HUES6 (cell line): ENCODE data around the gene JADE2.

ENCODE experiments used
- H3K27ac ChIP-seq: 2 replicates; pipeline ENCODE4 v1.7.0; 2013; ENCODE audit warnings: low read depth, mild to moderate bottlenecking, low read length, inconsistent platforms
- H3K27me3 ChIP-seq: 2 replicates; pipeline ENCODE4 v1.6.1; 2013; ENCODE audit warnings: low read length; ENCODE audit not compliant: control insufficient read depth, insufficient read depth
- H3K36me3 ChIP-seq: 2 replicates; pipeline ENCODE4 v1.6.1; 2013; ENCODE audit warnings: low read length; ENCODE audit not compliant: control insufficient read depth, insufficient read depth
- H3K4me1 ChIP-seq: 2 replicates; pipeline ENCODE4 v1.6.1; 2013; ENCODE audit warnings: low read length; ENCODE audit not compliant: control insufficient read depth, insufficient read depth
- H3K4me3 ChIP-seq: 2 replicates; pipeline ENCODE4 v1.5.1; 2013; ENCODE audit warnings: low read depth, low read length
- H3K9ac ChIP-seq: one replicate; pipeline ENCODE4 v1.6.1; 2013; ENCODE audit warnings: mild to moderate bottlenecking, low read length
- H3K9me3 ChIP-seq: 2 replicates; pipeline ENCODE4 v1.6.1; 2013; ENCODE audit warnings: low read depth, low read length; ENCODE audit not compliant: control insufficient read depth, insufficient read depth

JADE2 gene

GRCh38 chr5:134534058-134534725 is 8.7 kb downstream of the JADE2 start:
- Histone ChIP-seq H3K27me3 (no peaks in the 10 kb centered on the region), H3K9ac (no peak overlapping the region), H3K4me1 (peaks cover 61% of the 10 kb centered on the region), H3K36me3 (peaks cover 32% of the 10 kb centered on the region), H3K9me3 (no peaks in the 10 kb centered on the region), H3K27ac (no peak overlapping the region), H3K4me3 (no peak overlapping the region)

GRCh38 chr5:134534726-134535110 is 9.2 kb downstream of the JADE2 start:
- Histone ChIP-seq H3K27me3 (no peaks in the 10 kb centered on the region), H3K4me1 (peaks cover 61% of the 10 kb centered on the region), H3K9me3 (no peaks in the 10 kb centered on the region), H3K4me3 (no peak overlapping the region), H3K36me3 (peaks cover 32% of the 10 kb centered on the region), H3K9ac (no peak overlapping the region), H3K27ac (no peak overlapping the region)

GRCh38 chr5:134536876-134537275 is 11.4 kb downstream of the JADE2 start:
- no peaks in the 10 kb centered on the region for H3K27me3 ChIP-seq
- H3K9ac ChIP-seq, result no peak overlapping the region
- no peaks in the 10 kb centered on the region for H3K9me3 ChIP-seq
- no peak overlapping the region for H3K4me3 ChIP-seq
- H3K4me1 ChIP-seq, result peaks cover 67% of the 10 kb centered on the region
- H3K36me3 ChIP-seq, result peaks cover 46% of the 10 kb centered on the region
- no peak overlapping the region for H3K27ac ChIP-seq

DNA sequence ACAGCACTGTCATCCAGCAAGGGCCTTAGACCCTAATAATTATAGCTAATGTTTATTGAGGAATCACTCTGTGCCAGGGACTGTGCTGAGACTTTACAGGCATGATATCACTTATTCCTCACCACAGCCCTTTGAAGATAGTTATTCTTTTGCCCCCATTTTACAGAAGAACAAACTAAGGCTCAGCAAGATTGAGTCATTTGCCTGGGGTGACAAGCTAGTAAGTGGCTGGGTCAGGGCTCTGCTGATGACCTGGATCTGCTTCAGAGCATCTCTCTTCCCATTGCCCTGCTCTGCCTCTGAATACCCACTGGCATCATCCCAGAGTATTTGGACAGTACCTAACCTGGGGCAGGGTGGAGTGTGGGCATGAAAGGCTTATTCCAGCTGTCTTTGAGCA is 11.8 kb downstream of the JADE2 start:
- Histone ChIP-seq H3K9ac (no peak overlapping the region), H3K36me3 (peaks cover 50% of the 10 kb centered on the region), H3K4me1 (peaks cover 66% of the 10 kb centered on the region), H3K27me3 (no peaks in the 10 kb centered on the region), H3K4me3 (no peak overlapping the region), H3K9me3 (no peaks in the 10 kb centered on the region), H3K27ac (no peak overlapping the region)

DNA sequence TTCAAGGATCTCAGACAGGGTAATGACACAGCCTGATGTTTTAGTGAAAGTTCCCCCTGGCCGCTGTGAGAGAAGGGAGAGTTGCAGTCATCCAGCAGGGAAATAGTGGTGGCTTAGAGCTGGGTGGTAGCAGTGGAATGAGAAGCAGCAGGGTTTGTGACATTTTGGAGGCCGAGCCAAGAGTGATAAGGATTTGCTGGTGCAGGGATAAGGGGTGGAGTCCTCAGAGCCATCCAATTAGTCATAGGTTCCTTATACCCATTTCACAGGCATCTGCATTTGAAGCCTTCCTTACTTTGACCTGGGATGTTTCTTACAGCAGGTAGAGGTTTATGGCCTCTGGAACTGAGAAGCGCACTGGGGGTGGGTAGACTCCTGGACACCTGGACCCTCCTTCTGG is 12.8 kb downstream of the JADE2 start:
- Histone ChIP-seq H3K36me3 (peaks cover 50% of the 10 kb centered on the region), H3K27ac (no peak overlapping the region)

DNA sequence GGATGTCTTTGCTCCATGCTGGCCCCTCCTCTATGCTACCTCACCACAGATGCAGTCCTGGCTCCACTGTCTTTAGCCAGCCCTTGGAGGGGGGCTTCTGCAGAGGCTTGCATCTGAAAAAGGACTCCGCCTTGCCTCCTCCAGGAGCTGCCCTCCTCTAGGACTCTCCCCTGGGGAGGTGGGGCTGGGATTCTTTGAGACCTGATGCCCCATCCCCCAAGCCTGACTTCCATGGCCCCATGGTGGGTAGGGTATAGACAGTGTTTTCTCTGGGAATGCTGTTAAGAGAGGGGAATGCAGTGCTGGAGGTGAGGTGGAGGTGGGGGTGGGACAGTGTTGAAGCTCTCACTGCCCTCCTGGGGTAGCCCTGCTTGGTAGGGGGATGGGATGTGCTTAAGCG is 14.3 kb downstream of the JADE2 start:
- Histone ChIP-seq H3K36me3 (peaks cover 62% of the 10 kb centered on the region), H3K27ac (peak overlapping the region; percentile 49; the same call in 1 of the 2 replicates), H3K27me3 (no peaks in the 10 kb centered on the region), H3K9ac (no peak overlapping the region), H3K4me1 (peaks cover 51% of the 10 kb centered on the region), H3K9me3 (no peaks in the 10 kb centered on the region), H3K4me3 (no peak overlapping the region)

More for the DNA sequence above, 12.8 kb downstream of the JADE2 start:
- Histone ChIP-seq H3K9ac (no peak overlapping the region), H3K4me1 (peaks cover 56% of the 10 kb centered on the region), H3K9me3 (no peaks in the 10 kb centered on the region), H3K4me3 (no peak overlapping the region), H3K27me3 (no peaks in the 10 kb centered on the region)

GRCh38 chr5:134540747-134541733 is 15.6 kb downstream of the JADE2 start:
- 0 out of 2 replicates have a peak overlapping the region, but pooled peaks have one; percentile 49 for H3K27ac ChIP-seq

GRCh38 chr5:134541736-134542376 is 16.4 kb downstream of the JADE2 start:
- Histone ChIP-seq H3K27me3 (no peaks in the 10 kb centered on the region), H3K9me3 (no peaks in the 10 kb centered on the region), H3K36me3 (peaks cover 65% of the 10 kb centered on the region), H3K4me1 (peaks cover 49% of the 10 kb centered on the region), H3K27ac (no peak overlapping the region), H3K9ac (no peak overlapping the region), H3K4me3 (no peak overlapping the region)

More at GRCh38 chr5:134540747-134541733, 15.6 kb downstream of the JADE2 start:
- Histone ChIP-seq H3K4me3 (no peak overlapping the region), H3K36me3 (peaks cover 69% of the 10 kb centered on the region), H3K27me3 (no peaks in the 10 kb centered on the region), H3K9me3 (no peaks in the 10 kb centered on the region), H3K4me1 (peaks cover 49% of the 10 kb centered on the region), H3K9ac (no peak overlapping the region)

DNA sequence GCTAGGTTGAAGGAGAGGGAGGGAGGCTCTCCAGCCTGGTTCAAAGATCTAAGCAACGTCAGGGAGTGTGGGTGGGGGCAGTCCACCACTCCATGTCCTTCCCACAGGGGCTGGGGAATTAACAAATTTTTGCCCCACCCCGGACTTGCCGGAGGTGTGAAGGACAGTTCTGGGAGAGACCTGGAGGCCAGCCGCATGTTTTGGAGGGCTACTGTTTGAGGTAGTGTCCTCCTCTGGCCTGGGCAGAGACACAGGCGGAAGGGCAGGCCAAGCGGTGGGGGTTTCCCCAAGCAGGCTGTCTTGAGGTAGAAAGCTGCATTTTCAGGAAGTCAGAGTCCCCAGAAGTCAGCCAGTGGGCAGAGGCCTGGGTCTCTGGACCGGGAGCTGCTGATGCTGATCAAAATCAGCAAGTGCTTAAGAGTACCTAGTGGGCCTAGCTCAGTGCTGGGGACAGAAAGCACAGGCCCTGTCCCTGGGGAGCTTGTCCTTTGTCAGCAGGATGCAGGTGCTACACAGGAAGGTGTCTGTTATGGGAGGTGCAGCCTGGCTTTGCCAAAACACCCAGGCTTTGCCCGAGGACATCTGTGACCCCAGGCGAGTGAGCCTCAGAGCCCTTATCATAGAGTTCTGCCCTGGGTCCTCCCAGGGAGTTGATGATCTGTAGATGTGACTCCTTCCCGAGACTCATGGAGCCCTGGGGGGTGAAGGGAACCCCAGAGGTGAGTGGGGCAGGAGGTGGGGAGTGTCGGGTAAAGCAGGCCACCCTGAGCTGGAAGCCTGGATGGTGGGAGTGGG is 18.5 kb downstream of the JADE2 start:
- Histone ChIP-seq H3K36me3 (peaks cover 58% of the 10 kb centered on the region), H3K9ac (no peak overlapping the region), H3K4me3 (no peak overlapping the region), H3K27me3 (no peaks in the 10 kb centered on the region), H3K9me3 (no peaks in the 10 kb centered on the region), H3K4me1 (peaks cover 42% of the 10 kb centered on the region), H3K27ac (no peak overlapping the region)

DNA sequence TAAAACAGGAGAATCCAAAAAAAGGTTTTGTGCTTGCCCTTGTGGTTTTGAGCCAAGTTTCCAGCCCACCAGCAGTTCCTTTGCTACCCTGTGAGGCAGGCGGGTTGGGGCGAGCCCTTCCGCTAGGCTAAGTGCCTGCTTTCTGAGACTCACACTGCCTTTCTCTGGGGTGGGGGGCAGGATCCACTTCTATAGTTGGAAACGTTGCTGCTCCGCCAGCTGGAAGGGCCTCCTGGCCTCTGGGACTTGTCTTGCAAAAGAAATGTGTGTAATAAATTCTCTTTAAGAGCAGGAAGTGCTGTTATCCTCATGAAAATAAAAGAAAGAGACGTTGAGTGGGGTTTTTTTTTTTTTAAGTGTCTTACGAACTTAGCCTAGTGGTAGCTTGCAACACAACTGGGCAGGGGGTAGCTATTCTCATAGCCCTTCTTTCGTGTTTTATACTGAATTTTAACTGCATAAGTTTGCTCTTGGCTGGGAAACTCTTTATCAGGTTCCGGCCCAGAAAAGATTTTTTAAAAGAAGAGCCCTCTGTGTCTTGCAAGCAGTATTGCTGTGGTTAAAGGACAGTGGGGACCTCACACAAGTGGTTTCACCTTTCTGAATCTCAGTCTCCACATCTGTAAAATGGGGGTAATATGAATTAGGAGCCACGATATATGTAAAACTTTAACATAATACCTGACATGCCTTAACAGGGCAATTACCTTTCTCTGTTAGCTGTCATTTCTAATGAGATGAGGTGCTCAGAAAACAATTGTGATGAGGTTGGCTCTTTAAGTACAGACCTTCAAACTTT is 19.8 kb downstream of the JADE2 start:
- Histone ChIP-seq H3K9me3 (no peaks in the 10 kb centered on the region), H3K4me1 (peaks cover 35% of the 10 kb centered on the region), H3K36me3 (peaks cover 64% of the 10 kb centered on the region), H3K27me3 (no peaks in the 10 kb centered on the region), H3K27ac (no peak overlapping the region), H3K9ac (no peak overlapping the region), H3K4me3 (no peak overlapping the region)
